ENCODE results near the gene DVL1.

DNA sequence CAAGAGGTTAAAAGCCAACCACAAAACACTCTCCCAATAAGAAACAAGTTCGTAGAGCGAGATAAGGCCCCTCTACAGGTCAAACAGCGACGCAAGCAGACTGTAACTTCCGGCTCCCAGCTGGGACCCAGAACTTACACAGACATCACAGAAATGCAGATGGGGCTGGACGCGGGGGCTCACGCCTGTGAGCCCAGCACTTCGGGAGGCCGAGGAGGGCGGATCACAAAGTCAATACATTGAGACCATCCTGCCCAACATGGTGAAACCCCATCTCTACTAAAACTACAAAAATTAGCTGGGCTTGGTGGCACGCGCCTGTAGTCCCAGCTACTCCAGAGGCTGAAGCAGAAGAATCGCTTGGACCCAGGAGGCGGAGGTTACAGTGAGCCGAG is 38.9 kb upstream of the DVL1 start:
- TF ChIP-seq, protein P1, sequence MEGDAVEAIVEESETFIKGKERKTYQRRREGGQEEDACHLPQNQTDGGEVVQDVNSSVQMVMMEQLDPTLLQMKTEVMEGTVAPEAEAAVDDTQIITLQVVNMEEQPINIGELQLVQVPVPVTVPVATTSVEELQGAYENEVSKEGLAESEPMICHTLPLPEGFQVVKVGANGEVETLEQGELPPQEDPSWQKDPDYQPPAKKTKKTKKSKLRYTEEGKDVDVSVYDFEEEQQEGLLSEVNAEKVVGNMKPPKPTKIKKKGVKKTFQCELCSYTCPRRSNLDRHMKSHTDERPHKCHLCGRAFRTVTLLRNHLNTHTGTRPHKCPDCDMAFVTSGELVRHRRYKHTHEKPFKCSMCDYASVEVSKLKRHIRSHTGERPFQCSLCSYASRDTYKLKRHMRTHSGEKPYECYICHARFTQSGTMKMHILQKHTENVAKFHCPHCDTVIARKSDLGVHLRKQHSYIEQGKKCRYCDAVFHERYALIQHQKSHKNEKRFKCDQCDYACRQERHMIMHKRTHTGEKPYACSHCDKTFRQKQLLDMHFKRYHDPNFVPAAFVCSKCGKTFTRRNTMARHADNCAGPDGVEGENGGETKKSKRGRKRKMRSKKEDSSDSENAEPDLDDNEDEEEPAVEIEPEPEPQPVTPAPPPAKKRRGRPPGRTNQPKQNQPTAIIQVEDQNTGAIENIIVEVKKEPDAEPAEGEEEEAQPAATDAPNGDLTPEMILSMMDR (IDR thresholded peaks at IDR 0.05) = no peak
- TF ChIP-seq POLR2A (IDR thresholded peaks at IDR 0.05) (no peak), EP300 (IDR thresholded peaks at IDR 0.05) (no peak)

Data from sigmoid colon (tissue), 4 donors.